Heart right ventricle (tissue), 16 donors: Measurements from ENCODE around the gene SAMD9. TPM values are rescaled to one million over a fixed set of nuclear protein-coding genes. Genes with fewer than 3 reads are reported as not detected.

Experiments
- ATAC-seq, 8 donors: fragments of 200-7000 bp; cut with Tn5 transposase; one replicate each; pipeline ENCODE4 v1.9.1; 2020; ENCODE audit warnings: mild to moderate bottlenecking in 8 of 8, moderate library complexity in 8 of 8, moderate number of reproducible peaks in 1 of 8
- DNase-seq, 2 donors: peaks; one replicate each; pipeline ENCODE4 v3.0.0-alpha.2; 2020
- H3K27ac ChIP-seq, 10 donors: fragments of 200-600 bp; sonication (generic) in 2 of 10; one replicate each; pipeline versions ENCODE4 v1.5.0 to v1.8.0; 2020 to 2022; ENCODE audit warnings: mild to moderate bottlenecking in 3 of 10
- H3K27me3 ChIP-seq, 7 donors: fragments of 200-600 bp; one replicate each; pipeline ENCODE4 v1.8.0; 2021 to 2022; ENCODE audit warnings: mild to moderate bottlenecking in 2 of 7
- H3K36me3 ChIP-seq, 9 donors: fragments of 200-600 bp; sonication (generic) in 1 of 9; one replicate each; pipeline versions ENCODE4 v1.5.0 to v1.8.0; 2020 to 2022; ENCODE audit warnings: mild to moderate bottlenecking in 2 of 9
- H3K4me1 ChIP-seq, 9 donors: fragments of 200-600 bp; sonication (generic) in 1 of 9; one replicate each; pipeline versions ENCODE4 v1.5.0 to v1.8.0; 2020 to 2022; ENCODE audit warnings: mild to moderate bottlenecking in 4 of 9
- H3K4me3 ChIP-seq, 10 donors: fragments of 200-600 bp; sonication (generic) in 2 of 10; one replicate each; pipeline versions ENCODE4 v1.5.0 to v1.8.0; 2020 to 2022; ENCODE audit warnings: mild to moderate bottlenecking in 7 of 10, moderate library complexity in 2 of 10
- H3K9me3 ChIP-seq, 11 donors: fragments of 200-600 bp in 10 of 11; sonication (generic) in 2 of 11; one replicate each; pipeline versions ENCODE4 v1.5.0 to v1.8.0; 2013 to 2022; ENCODE audit warnings: mild to moderate bottlenecking in 2 of 11, control low read depth in 1 of 11, moderate library complexity in 1 of 11
- CTCF ChIP-seq, 9 donors: fragments of 200-600 bp; sonication (generic) in 2 of 9; IDR thresholded peaks; one replicate each; pipeline versions ENCODE4 v1.5.0 to v1.8.0; 2021 to 2022; ENCODE audit warnings: antibody characterized with exemption in 9 of 9, mild to moderate bottlenecking in 5 of 9, moderate library complexity in 1 of 9
- WGBS, 2 donors: extraction: QIAGEN DNeasy Blood & Tissue Kit; methylation state at CpG; one replicate each; pipeline ENCODE4 v1.1.7; 2013; ENCODE audit warnings: inconsistent platforms in 1 of 2; 5-methylcytosine and 5-hydroxymethylcytosine counted together
- intact Hi-C, 10 donors: fragments of 100-400 bp; cut with DNase I; formaldehyde crosslinking; loops; one replicate each; pipeline versions ENCODE4 v1.11.1 to v1.14.2; 2022
- polyA plus RNA-seq, 2 donors: library from polyadenylated mRNA; stranded (reverse); fragments of 200-250 nt; gene quantifications; one replicate each; pipeline ENCODE4 v1.2.3, GENCODE V29; 2013
- total RNA-seq, 10 donors: library from RNA; stranded (reverse); fragmentation: NEBNext Ultra II Directional in 3 of 10; extraction: Animal tissue kit (Norgen Biotek cat#: 25700) in 3 of 10; gene quantifications; one replicate each; pipeline versions ENCODE4 v1.2.1 to v1.2.4, GENCODE V29; 2021 to 2023
- donor health status: Arrhythmogenic right ventricular cardiomyopathy.
- donor health status: ischemic (EF 13 %, LVEDD 7.1; RV severe dilation, severe dysfunction).
- donor health status: healthy with polysubstance abuse.
- donor health status: DM: no; HTN: yes; CAD: no.
- donor health status: DM: no; HTN: no; CAD: no.
- donor health status: ischemic (EF 25% LVEDD 6.9; RV normal size, moderate dysfunction).
- donor health status: ischemic (EF 25% LVEDD 5.7; RV mildly dilated, moderate dysfunction).
- donor health status: healthy.
- donor health status: DM: yes; HTN: yes; CAD: no.
- donor health status: Ischemic cardiomyopathy.
- donor health status: ischemic (EF 35%, LVEDD 5.7; RV mildly dilated, moderate dysfunction).
- donor health status: nonischemic (EF 11% LVEDD 7.7; RV severe dilation, severe dysfunction).
- donor health status: DM: yes; HTN: yes; CAD: no.
- donor health status: PGD.
- donor health status: ischemic (EF 29% LVEDD 5.4; RV normal size, mild dysfunction).
- donor health status: nonischemic (EF 23%, LVEDD 6.1; RV moderate dilation, normal function).

The SAMD9 gene
- total and polyA plus RNA-seq, 12 donors = 1.1 to 6.2 (median 3.1) TPM

DNA sequence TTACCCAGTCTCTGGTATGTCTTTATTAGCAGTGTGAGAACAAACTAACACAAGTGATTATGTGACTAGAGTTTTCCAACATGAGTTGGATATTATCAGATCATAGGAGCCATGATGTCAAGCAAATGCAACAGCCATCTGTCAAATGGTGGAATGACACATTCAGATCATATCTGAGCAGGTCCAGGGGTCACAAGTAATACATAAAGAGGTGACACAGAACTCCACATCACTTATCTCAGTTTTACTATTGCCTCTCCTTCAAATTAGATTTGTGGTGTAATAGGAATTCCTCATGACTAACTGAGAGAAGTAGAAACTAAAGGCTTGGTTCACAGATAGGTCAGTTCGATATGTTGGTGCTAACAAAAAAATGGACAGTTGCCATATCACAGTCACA, 42.6 kb upstream of the SAMD9 start:
- WGBS, 2 donors = 66 to 68% methylated on average over 1 of the region's 1 CpG
- ATAC-seq = no peak
- H3K4me3 ChIP-seq = no peak overlapping the region
- no peaks in the 10 kb centered on the region for H3K4me1 ChIP-seq
- no peak for DNase-seq
- no peak for TF ChIP-seq CTCF (IDR thresholded peaks at IDR 0.05)
- H3K9me3 ChIP-seq = peaks cover 0 to 15% (median 0%) of the 10 kb centered on the region in 11 donors
- intact Hi-C loops = no loop called here
- H3K27ac ChIP-seq = no peak overlapping the region
- H3K36me3 ChIP-seq = no peaks in the 10 kb centered on the region
- no peaks in the 10 kb centered on the region for H3K27me3 ChIP-seq

DNA sequence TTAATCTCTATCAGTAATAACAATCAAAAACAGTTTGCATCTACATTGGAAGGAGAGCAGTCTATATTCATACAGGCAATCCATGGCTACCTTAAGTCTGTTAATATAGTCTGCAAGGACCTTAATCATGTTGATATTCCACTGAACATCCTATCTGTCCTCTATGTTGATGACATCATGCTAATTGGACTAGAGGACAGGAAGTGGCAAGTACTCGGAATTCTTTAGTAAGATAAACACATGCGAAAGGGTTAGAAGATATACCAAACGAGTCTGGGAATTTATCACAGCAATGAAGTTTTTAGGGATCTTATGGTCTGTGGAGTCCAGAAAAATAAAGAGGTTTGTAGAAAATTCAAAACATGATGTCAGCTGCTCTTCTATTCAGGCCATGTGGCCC, 41.7 kb upstream of the SAMD9 start:
- no peak for TF ChIP-seq CTCF (IDR thresholded peaks at IDR 0.05)
- Histone ChIP-seq H3K4me1 (no peaks in the 10 kb centered on the region), H3K27me3 (no peaks in the 10 kb centered on the region), H3K27ac (no peak overlapping the region), H3K36me3 (no peaks in the 10 kb centered on the region), H3K9me3 (peaks cover 0 to 15% (median 0%) of the 10 kb centered on the region in 11 donors), H3K4me3 (no peak overlapping the region)
- ATAC-seq (no peak), DNase-seq (no peak)
- WGBS, 2 donors = 36 to 45% methylated on average over 3 of the region's 3 CpGs
- intact Hi-C loops = no loop called here

DNA sequence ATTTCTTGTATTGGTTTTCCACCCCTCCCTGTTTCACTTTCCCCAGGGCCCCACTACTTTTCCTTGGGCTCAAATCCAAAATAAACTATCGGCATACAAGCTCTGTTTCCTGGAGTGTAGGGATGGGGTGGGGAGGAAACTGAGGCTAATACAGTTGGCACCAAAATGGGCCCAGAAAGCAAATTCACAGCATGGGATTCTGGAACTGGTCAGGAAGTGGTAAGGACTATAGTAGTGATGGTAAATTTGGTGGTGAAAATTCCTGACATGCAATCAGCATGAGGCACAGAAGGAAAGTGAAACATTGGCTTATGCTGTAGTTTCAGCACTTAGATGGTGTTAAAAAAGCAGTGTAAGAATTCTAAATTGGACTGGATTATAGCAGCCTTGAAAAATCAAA, 39.1 kb upstream of the SAMD9 start:
- ATAC-seq = no peak
- DNase-seq = no peak
- TF ChIP-seq CTCF (IDR thresholded peaks at IDR 0.05) = no peak
- Histone ChIP-seq H3K27ac (no peak overlapping the region), H3K36me3 (no peaks in the 10 kb centered on the region), H3K4me3 (no peak overlapping the region), H3K9me3 (peaks cover 0 to 10% (median 0%) of the 10 kb centered on the region in 11 donors), H3K4me1 (no peaks in the 10 kb centered on the region), H3K27me3 (no peaks in the 10 kb centered on the region)
- 37 to 57% methylated on average over 1 of the region's 1 CpG for WGBS, 2 donors
- intact Hi-C loops = no loop called here

GRCh38 chr7:93150200-93150835, 32.5 kb upstream of the SAMD9 start:
- Histone ChIP-seq H3K27me3 (no peaks in the 10 kb centered on the region), H3K9me3 (no peaks in the 10 kb centered on the region), H3K4me1 (peaks cover 0 to 43% (median 18%) of the 10 kb centered on the region in 9 donors), H3K27ac (no peak overlapping the region), H3K4me3 (no peak overlapping the region), H3K36me3 (peaks cover 0 to 8% (median 0%) of the 10 kb centered on the region in 9 donors)
- WGBS, 2 donors = 91 to 100% methylated on average over 1 of the region's 1 CpG
- no peak for TF ChIP-seq CTCF (IDR thresholded peaks at IDR 0.05)
- no peak for ATAC-seq
- intact Hi-C loops = no loop called here
- DNase-seq = no peak
